ENCODE results near the gene ZP1.

Gene ZP1

DNA sequence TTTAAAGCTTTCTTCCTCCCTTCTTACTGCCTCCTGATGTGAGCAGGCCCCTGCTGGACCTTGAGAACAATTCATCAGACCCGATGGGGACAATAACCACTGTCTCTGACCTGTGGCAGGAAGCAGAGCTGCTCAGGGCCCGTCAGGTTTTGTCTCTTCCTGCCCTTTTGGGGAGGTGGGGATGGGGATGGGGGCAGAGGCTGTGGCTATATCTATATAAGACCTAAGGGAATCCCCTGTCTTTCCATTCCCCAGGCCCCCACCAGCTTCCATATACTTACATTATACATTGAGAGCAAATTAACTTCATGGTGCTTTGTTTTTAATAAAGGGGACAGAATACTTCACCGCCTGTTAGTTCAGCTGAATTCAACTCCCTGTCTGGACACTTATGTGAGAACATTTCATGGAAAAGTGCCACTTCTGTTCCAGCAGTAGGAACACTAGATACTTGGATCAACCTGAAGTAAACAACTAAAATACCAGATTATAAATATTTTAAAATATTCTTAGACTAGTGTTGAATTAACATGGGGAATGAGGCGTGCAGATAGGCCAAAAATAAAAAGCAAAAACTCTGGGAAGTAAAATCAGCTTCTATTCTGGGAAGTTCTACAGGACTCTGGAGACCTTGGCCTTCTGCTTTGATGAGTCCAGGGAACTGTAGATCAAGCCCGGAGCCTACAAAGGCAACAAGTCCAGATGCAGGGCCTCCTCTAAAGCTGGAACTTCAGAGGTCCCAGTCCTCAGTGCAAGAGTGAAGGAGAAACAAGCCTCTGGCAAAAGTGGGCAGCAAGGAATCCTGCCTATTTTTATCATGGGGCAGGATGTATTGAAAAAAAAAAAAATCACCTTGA, 11.1 kb downstream of the ZP1 start:
- Histone ChIP-seq H3K36me3 (peaks cover 8% of the 10 kb centered on the region), H3K4me3 (ENCODE audit: low read depth in 1 of 2, low read length in 1 of 2) (no peak overlapping the region), H3K27ac (no peak overlapping the region), H3K4me1 (ENCODE audit: control insufficient read depth in 1 of 2, insufficient read depth in 1 of 2, low read depth in 1 of 2, low read length in 1 of 2) (no peaks in the 10 kb centered on the region), H3K9me3 (no peaks in the 10 kb centered on the region), H3K27me3 (no peaks in the 10 kb centered on the region)
- TF ChIP-seq, protein P1, sequence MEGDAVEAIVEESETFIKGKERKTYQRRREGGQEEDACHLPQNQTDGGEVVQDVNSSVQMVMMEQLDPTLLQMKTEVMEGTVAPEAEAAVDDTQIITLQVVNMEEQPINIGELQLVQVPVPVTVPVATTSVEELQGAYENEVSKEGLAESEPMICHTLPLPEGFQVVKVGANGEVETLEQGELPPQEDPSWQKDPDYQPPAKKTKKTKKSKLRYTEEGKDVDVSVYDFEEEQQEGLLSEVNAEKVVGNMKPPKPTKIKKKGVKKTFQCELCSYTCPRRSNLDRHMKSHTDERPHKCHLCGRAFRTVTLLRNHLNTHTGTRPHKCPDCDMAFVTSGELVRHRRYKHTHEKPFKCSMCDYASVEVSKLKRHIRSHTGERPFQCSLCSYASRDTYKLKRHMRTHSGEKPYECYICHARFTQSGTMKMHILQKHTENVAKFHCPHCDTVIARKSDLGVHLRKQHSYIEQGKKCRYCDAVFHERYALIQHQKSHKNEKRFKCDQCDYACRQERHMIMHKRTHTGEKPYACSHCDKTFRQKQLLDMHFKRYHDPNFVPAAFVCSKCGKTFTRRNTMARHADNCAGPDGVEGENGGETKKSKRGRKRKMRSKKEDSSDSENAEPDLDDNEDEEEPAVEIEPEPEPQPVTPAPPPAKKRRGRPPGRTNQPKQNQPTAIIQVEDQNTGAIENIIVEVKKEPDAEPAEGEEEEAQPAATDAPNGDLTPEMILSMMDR (IDR thresholded peaks at IDR 0.05), result no peak

DNA sequence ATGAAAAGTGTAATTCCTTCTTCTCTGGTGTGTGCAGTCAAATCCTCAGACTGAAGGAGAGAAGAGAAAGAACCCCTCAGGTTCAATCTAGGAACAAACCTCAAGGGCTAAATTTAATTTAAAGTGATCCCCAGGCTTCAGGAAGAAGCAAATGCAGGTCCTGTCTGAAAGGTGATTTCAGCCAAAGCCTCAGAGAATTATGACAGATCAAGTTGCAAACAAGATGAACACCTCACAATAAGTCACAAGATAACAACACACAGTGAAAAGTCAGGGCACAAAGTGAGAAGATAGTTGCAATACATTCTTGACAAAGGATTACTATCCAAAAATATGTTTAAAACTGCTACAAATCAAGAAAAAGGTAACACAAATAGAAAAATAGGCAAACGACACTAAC, 11.8 kb downstream of the ZP1 start:
- Histone ChIP-seq H3K9me3 (no peaks in the 10 kb centered on the region), H3K36me3 (peaks cover 8% of the 10 kb centered on the region), H3K27ac (no peak overlapping the region), H3K27me3 (no peaks in the 10 kb centered on the region), H3K4me1 (ENCODE audit: control insufficient read depth in 1 of 2, insufficient read depth in 1 of 2, low read depth in 1 of 2, low read length in 1 of 2) (no peaks in the 10 kb centered on the region), H3K4me3 (ENCODE audit: low read depth in 1 of 2, low read length in 1 of 2) (no peak overlapping the region)
- TF ChIP-seq, protein P1 (IDR thresholded peaks at IDR 0.05), result no peak

DNA sequence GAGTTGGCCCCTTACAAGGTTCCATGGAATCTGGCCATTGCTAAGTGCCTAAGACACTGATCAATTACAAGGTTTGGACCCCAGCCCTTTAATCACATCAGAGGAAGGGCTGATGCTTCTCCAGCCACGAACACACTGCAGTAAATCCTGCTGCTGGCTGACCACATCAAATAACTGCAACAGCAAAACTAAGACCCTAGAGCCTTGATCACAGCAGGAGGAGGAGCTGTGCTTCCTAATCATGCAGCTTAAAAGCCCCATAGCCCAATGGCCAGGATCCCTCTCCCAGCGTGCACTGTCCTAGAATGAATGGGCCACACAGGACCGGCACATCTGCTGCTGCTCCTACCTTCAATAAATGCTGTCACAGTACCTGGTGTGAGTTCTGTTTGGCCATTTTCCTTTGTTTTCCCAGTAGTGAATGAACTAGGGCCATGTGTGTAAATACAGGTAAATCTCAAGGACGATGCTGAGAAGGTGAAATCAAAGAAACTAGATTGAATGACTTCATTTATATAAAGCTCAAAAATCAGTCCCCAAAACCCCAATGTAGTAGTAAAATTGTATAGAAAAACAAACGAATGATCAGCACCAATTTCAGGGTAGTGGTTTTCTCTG, 12.7 kb downstream of the ZP1 start:
- H3K4me1 ChIP-seq (ENCODE audit: control insufficient read depth in 1 of 2, insufficient read depth in 1 of 2, low read depth in 1 of 2, low read length in 1 of 2), result no peaks in the 10 kb centered on the region
- no peak overlapping the region for H3K27ac ChIP-seq
- TF ChIP-seq, protein P1 (IDR thresholded peaks at IDR 0.05), result no peak
- H3K27me3 ChIP-seq, result no peaks in the 10 kb centered on the region
- peaks cover 8% of the 10 kb centered on the region for H3K36me3 ChIP-seq
- no peaks in the 10 kb centered on the region for H3K9me3 ChIP-seq
- H3K4me3 ChIP-seq (ENCODE audit: low read depth in 1 of 2, low read length in 1 of 2), result no peak overlapping the region

DNA sequence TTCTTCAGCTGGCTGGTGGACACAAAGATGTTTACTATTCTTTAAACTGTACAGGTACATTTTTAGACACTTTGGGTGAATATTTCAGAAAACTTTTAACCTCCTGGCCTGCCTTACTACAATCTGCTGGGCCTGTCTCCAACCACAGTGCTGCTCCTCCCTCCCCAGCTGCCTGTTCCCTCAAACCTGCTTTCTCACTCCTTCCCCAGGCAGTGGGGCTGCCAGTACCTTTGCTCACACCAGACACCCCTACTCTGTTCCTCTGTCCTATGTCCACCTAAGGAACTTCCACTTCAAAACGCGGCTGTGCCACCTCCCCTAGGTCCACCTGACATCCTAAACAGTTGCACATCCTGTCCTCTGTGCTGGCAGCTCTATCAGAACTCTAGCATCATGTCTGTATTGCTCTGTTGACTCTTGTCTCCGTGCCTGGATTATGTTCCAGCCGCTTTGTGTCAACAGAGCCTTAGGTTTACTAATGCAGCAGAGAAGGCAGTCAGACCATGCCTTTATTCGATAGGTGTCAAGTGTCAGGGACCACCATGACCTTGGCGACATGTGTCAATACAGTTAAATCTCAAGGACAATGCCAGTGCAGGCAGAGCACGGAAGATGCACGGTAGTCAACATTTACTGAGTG, 13.4 kb downstream of the ZP1 start:
- no peaks in the 10 kb centered on the region for H3K9me3 ChIP-seq
- H3K27me3 ChIP-seq, result no peaks in the 10 kb centered on the region
- H3K4me3 ChIP-seq (ENCODE audit: low read depth in 1 of 2, low read length in 1 of 2), result no peak overlapping the region
- no peak overlapping the region for H3K27ac ChIP-seq
- TF ChIP-seq, protein P1 (IDR thresholded peaks at IDR 0.05), result no peak
- no peaks in the 10 kb centered on the region for H3K4me1 ChIP-seq (ENCODE audit: control insufficient read depth in 1 of 2, insufficient read depth in 1 of 2, low read depth in 1 of 2, low read length in 1 of 2)
- peaks cover 8% of the 10 kb centered on the region for H3K36me3 ChIP-seq

DNA sequence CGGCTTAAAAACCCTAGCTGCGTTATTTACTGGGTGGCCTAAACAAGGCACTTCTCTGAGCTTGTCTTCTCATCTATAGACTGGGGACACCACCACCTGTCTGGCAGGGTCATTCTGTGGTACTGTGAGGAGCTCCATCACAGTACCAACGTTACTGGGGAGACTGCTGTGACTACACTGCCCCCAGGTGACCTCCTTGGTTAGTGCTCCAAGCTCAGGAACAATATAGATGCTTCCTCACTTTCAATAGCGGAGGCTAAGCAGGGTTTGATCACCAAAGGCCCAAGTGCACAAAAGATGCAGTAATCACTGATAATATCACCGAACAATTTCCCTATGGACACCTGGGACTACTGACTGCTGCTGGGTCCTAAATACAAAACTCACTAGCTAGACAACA, 20.2 kb downstream of the ZP1 start:
- TF ChIP-seq, protein P1 (IDR thresholded peaks at IDR 0.05), result no peak
- Histone ChIP-seq H3K4me1 (ENCODE audit: control insufficient read depth in 1 of 2, insufficient read depth in 1 of 2, low read depth in 1 of 2, low read length in 1 of 2) (no peaks in the 10 kb centered on the region), H3K36me3 (peaks cover 21% of the 10 kb centered on the region), H3K27ac (no peak overlapping the region), H3K27me3 (no peaks in the 10 kb centered on the region), H3K4me3 (ENCODE audit: low read depth in 1 of 2, low read length in 1 of 2) (no peak overlapping the region), H3K9me3 (no peaks in the 10 kb centered on the region)

All from neutrophil (primary cell).